ENCODE results near the gene KRT79. TPM values are rescaled to one million over a fixed set of nuclear protein-coding genes. Genes with fewer than 3 reads are reported as not detected.

The KRT79 gene
- total RNA-seq, 1 experiment from 2014 or later, result not detected

DNA sequence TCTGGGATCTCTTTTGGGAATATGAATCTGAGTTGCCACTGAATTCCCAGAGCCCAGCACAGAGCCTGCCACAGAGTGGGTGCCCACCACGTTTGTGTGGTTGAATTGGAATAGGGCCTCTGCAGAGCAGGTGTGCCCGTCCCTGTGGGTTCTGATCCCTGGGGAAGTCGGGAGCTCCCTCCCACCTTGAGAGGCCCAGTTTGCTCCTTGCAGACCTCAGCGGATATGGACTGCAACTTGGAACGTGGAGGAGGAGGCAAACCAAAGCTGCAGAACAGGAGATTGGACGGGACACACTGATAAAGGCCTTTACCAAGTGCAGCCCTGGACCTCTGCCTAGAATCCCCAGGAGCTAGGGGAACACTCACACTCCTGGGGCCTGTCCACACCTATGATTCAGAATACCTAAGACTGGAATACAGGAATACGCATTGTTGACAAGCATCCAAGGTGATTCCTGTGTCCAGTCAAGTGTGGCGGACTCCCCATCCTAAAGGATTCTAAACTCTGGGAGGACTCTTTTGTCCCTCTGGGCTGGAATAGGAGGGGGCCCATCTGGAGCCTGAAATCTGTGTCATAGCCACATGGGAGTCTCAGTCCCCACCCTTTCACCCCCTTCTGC lies 59.4 kb downstream of the KRT79 start:
- in situ Hi-C loops (cut with HindIII; ENCODE audit: low pct_unique_long_range_greater_than_20kb, low sequenced_read_pairs), result loop anchor here (25.0 kb wide), 1 partner anchor 137 kb away; no protein-coding TSS in a partner anchor
- DNase-seq (ENCODE audit: low read depth, low spot score), result no peak

DNA sequence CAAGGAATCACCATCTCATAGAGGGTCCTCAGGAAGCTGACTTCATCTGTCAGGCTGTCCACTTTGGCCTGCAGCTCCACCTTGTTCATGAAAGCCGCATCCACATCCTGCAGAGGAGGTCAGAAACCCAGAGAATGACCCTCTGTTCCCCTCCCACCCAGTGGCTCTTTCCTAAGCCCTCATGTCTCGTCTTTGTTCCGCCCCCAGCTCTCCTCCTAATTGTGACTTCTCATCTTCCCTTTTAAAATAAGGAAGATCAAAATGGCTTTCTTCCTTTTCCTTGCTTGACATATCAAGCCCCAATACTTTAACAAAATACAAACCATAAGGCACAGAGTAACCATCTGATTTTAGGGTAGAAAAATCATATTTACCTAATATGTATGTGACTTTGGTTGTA lies 61.3 kb downstream of the KRT79 start:
- in situ Hi-C loops (cut with HindIII; ENCODE audit: low pct_unique_long_range_greater_than_20kb, low sequenced_read_pairs), result no loop called here
- no peak for DNase-seq (ENCODE audit: low read depth, low spot score)

DNA sequence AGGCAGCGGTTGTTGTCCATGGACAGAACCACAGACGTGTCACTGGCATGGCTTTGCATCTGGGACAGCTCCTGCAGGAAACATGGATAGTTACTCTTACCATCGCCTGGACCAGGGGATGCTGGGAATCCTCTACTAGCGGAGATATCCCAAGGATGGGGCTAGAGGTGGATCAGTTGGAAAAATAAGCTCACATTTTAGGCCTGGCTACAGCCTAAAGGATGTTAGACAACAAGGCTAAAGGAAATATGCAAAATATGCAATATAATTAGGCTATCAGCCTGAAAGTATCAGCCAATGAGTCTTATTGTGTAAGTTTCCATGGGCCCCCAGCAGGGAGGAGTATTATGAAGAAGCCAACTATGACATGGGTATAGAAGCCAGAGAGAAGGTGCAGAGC lies 61.9 kb downstream of the KRT79 start:
- in situ Hi-C loops (cut with HindIII; ENCODE audit: low pct_unique_long_range_greater_than_20kb, low sequenced_read_pairs), result no loop called here
- DNase-seq (ENCODE audit: low read depth, low spot score), result no peak

DNA sequence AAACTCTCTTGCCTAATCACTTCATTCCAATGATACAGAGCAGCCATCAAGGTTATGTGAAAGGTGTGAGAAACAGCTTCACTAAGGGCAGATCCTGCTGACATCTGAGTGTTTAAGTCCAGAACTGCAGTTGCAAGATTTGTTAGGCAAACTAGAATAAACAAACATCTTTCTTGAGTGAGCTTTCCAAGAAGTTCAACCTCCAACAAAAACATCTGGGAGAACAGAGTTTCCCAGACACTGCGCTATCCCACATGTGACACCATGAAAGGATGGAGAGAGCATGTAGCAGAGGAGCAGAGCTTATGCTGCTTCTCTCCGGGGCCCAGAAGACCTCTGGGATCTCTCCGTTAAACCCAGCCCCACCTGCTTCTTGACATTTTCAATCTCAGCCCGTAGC lies 62.6 kb downstream of the KRT79 start:
- DNase-seq (ENCODE audit: low read depth, low spot score), result no peak
- in situ Hi-C loops (cut with HindIII; ENCODE audit: low pct_unique_long_range_greater_than_20kb, low sequenced_read_pairs), result no loop called here

Small RNA genes lying within 50 kb of the gene (small RNA-seq; reads per million reads assigned to genes)
- 0 reads per million in 2 experiments for gene AC107016.2

Other genes starting within 250 kb of the KRT79 start
- not detected in 2 replicates for gene KRT72, start 232.8 kb downstream of the KRT79 start, total RNA-seq (2014; rRNA removed; shearing (Covaris generic))
- not detected in 2 replicates for gene KRT73, start 215.8 kb downstream of the KRT79 start, total RNA-seq (2014; rRNA removed; shearing (Covaris generic))
- not detected in 2 replicates for gene KRT2, start 182.1 kb downstream of the KRT79 start, total RNA-seq (2014; rRNA removed; shearing (Covaris generic))
- not detected in 2 replicates for gene KRT1, start 153.9 kb downstream of the KRT79 start, total RNA-seq (2014; rRNA removed; shearing (Covaris generic))
- gene KRT77, start 130.8 kb downstream of the KRT79 start, total RNA-seq (2014; rRNA removed; shearing (Covaris generic)), result not detected in 2 replicates
- not detected in 2 replicates for gene KRT76, start 57.0 kb downstream of the KRT79 start, total RNA-seq (2014; rRNA removed; shearing (Covaris generic))
- gene KRT3, start 38.2 kb downstream of the KRT79 start, total RNA-seq (2014; rRNA removed; shearing (Covaris generic)), result not detected in 2 replicates
- gene KRT4, start 20.2 kb downstream of the KRT79 start, total RNA-seq (2014; rRNA removed; shearing (Covaris generic)), result not detected in 2 replicates
- 0.34 TPM in 1 of 2 replicates, not detected in the other for gene KRT78, start 14.7 kb upstream of the KRT79 start, total RNA-seq (2014; rRNA removed; shearing (Covaris generic))
- gene KRT8, start 70.8 kb upstream of the KRT79 start, total RNA-seq (2014; rRNA removed; shearing (Covaris generic)), result 0.96 TPM in 1 of 2 replicates, not detected in the other
- gene KRT18, start 114.8 kb upstream of the KRT79 start, total RNA-seq (2014; rRNA removed; shearing (Covaris generic)), result 1.0 and 1.6 TPM in 2 replicates
- gene EIF4B, start 172.1 kb upstream of the KRT79 start, total RNA-seq (2014; rRNA removed; shearing (Covaris generic)), result 995 and 1,087 TPM in 2 replicates
- 13.9 and 15.9 TPM in 2 replicates for gene TNS2, start 215.8 kb upstream of the KRT79 start, total RNA-seq (2014; rRNA removed; shearing (Covaris generic))
- gene SPRYD3, start 245.1 kb upstream of the KRT79 start, total RNA-seq (2014; rRNA removed; shearing (Covaris generic)), result 31.8 and 32.4 TPM in 2 replicates

All from SK-MEL-5 (cell line).